ENCODE measurements around the gene ARSG. TPM values are rescaled to one million over a fixed set of nuclear protein-coding genes. Genes with fewer than 3 reads are reported as not detected.

Gene ARSG
- total and polyA plus RNA-seq, 9 of the 15 experiments (the other 6 are each of a cell fraction or from before 2014, with no cell fraction given): 1.0 to 5.6 (median 1.8) TPM

- TF ChIP-seq ZNF592 (IDR thresholded peaks at IDR 0.05) (no peak), KLF10 (CRISPR knock-in tag; IDR thresholded peaks at IDR 0.05) (no peak), PREB (CRISPR knock-in tag; IDR thresholded peaks at IDR 0.05) (no peak), ZBTB1 (CRISPR knock-in tag; IDR thresholded peaks at IDR 0.05; ENCODE audit: borderline replicate concordance, low read depth) (no peak), CSDE1 (IDR thresholded peaks at IDR 0.05) (no peak), POLR2AphosphoS2 (IDR thresholded peaks at IDR 0.05; ENCODE audit: low read length) (no peak), MCM2 (IDR thresholded peaks at IDR 0.05; ENCODE audit: low read depth) (no peak), BRD9 (IDR thresholded peaks at IDR 0.05; ENCODE audit: low read depth, partially characterized antibody) (no peak), ETV1 (tag; conservative IDR thresholded peaks at IDR 0.05; ENCODE audit: low read depth) (no peak), NFRKB (IDR thresholded peaks at IDR 0.05; ENCODE audit: low read depth) (no peak), FOXJ3 (CRISPR knock-in tag; IDR thresholded peaks at IDR 0.05) (no peak), POLR2AphosphoS5 (IDR thresholded peaks at IDR 0.05; ENCODE audit: control insufficient read depth, insufficient read depth, low read depth, low read length) (no peak), MTF1 (CRISPR knock-in tag; IDR thresholded peaks at IDR 0.05; ENCODE audit: borderline replicate concordance) (no peak), ZNF175 (CRISPR knock-in tag; IDR thresholded peaks at IDR 0.05; ENCODE audit: low read depth) (no peak), PHTF2 (CRISPR knock-in tag; IDR thresholded peaks at IDR 0.05) (no peak), ZNF354B (CRISPR knock-in tag; IDR thresholded peaks at IDR 0.05) (no peak)
- TF ChIP-seq, protein P1, sequence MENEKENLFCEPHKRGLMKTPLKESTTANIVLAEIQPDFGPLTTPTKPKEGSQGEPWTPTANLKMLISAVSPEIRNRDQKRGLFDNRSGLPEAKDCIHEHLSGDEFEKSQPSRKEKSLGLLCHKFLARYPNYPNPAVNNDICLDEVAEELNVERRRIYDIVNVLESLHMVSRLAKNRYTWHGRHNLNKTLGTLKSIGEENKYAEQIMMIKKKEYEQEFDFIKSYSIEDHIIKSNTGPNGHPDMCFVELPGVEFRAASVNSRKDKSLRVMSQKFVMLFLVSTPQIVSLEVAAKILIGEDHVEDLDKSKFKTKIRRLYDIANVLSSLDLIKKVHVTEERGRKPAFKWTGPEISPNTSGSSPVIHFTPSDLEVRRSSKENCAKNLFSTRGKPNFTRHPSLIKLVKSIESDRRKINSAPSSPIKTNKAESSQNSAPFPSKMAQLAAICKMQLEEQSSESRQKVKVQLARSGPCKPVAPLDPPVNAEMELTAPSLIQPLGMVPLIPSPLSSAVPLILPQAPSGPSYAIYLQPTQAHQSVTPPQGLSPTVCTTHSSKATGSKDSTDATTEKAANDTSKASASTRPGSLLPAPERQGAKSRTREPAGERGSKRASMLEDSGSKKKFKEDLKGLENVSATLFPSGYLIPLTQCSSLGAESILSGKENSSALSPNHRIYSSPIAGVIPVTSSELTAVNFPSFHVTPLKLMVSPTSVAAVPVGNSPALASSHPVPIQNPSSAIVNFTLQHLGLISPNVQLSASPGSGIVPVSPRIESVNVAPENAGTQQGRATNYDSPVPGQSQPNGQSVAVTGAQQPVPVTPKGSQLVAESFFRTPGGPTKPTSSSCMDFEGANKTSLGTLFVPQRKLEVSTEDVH (IDR thresholded peaks at IDR 0.05; ENCODE audit: low read depth, partially characterized antibody): no peak
- TF ChIP-seq, protein P2, sequence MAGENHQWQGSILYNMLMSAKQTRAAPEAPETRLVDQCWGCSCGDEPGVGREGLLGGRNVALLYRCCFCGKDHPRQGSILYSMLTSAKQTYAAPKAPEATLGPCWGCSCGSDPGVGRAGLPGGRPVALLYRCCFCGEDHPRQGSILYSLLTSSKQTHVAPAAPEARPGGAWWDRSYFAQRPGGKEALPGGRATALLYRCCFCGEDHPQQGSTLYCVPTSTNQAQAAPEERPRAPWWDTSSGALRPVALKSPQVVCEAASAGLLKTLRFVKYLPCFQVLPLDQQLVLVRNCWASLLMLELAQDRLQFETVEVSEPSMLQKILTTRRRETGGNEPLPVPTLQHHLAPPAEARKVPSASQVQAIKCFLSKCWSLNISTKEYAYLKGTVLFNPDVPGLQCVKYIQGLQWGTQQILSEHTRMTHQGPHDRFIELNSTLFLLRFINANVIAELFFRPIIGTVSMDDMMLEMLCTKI (IDR thresholded peaks at IDR 0.05; ENCODE audit: partially characterized antibody): no peak
Observed at GRCh38 chr17:68462381-68463210, 171.3 kb downstream of the ARSG start (continued).
